GM12874 (cell line): ENCODE measurements around the gene FRS2.

Source experiments
- CTCF ChIP-seq: IDR thresholded peaks from 2 replicates; pipeline ENCODE4 v1.5.1; 2011; ENCODE audit warnings: low read depth, mild to moderate bottlenecking, control low read depth, low read length, moderate library complexity; ENCODE audit not compliant: insufficient read depth

FRS2 gene

GRCh38 chr12:69512820-69513219, 42.6 kb downstream of the FRS2 start:
- TF ChIP-seq CTCF: no peak

- TF ChIP-seq CTCF: no peak
Observed at GRCh38 chr12:69513297-69513696, 43.1 kb downstream of the FRS2 start.

- no peak for TF ChIP-seq CTCF
Observed at GRCh38 chr12:69514111-69514510, 43.9 kb downstream of the FRS2 start.

- TF ChIP-seq CTCF: no peak
Observed at GRCh38 chr12:69514845-69515244, 44.7 kb downstream of the FRS2 start.

GRCh38 chr12:69515394-69515930, 45.3 kb downstream of the FRS2 start:
- TF ChIP-seq CTCF: no peak

GRCh38 chr12:69516950-69517349, 46.8 kb downstream of the FRS2 start:
- no peak for TF ChIP-seq CTCF

GRCh38 chr12:69517406-69517805, 47.2 kb downstream of the FRS2 start:
- no peak for TF ChIP-seq CTCF
